Amniotic stem cell (primary cell): Measurements from ENCODE around the gene SAP130.

ENCODE experiments used
- DNase-seq: peaks from one replicate; lab custom pipeline; 2025; lab: John Stamatoyannopoulos, UW

The SAP130 gene

DNA sequence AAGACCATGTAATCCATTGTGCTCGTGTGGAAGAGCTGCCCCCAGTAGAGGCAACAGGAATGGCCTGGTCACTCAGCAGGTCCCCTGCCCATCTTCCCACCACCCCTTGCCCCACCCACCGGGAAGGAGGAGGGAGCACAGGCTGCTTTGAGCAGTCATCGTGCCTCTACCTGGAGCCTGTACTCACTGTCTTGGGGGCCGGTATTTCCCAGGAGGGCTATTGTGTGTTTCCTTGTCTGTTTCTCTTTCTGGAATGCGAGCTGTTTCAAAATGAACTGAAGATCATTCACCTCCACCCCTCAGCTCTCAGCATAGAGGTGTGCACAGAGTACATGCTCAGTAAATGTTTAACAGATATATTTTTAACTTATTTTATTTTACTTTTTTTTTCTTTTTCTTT lies 134.4 kb downstream of the SAP130 start:
- DNase-seq: no peak

GRCh38 chr2:127893033-127893432 lies 134.8 kb downstream of the SAP130 start:
- DNase-seq: no peak

DNA sequence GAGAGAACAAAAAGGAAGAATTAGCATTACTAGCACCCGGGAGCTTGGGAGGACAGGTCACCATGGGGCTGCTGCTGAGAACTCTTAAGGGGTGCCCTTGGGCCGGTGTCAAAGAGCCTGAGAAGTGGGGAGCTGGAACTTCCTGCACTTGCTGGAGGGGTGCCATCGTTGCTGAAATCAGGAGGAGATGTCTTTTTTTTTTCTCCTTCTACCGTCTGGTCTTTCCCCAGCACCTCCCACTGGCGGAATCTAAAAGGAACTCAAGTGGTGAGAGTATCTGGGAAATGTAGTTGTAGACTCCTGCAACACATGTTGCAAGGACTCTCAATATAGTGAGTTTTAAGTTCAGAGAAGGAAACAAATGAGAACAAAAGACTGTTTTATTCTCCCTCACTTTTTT lies 136.0 kb downstream of the SAP130 start:
- DNase-seq: no peak
